ENCODE data around the gene EEF1AKMT2. TPM values are rescaled to one million over a fixed set of nuclear protein-coding genes. Genes with fewer than 3 reads are reported as not detected.

EEF1AKMT2 gene
- polyA plus RNA-seq, 1 of the 3 experiments (the other 2 are of a cell fraction), result 14.0 TPM

- no peaks in the 10 kb centered on the region for H4K20me1 ChIP-seq (ENCODE audit: insufficient read depth)
- peaks cover 29% of the 10 kb centered on the region for H3K79me2 ChIP-seq (ENCODE audit: insufficient read depth)
- CTCF ChIA-PET, result interaction anchor here (1.2 kb wide), 1 partner anchor 54 kb away, joined by 3 read pairs; no protein-coding TSS in a partner anchor
These were observed 7.5 kb upstream of the EEF1AKMT2 start for GRCh38 chr10:124799211-124799610.

GRCh38 chr10:124798781-124799180 is 7.1 kb upstream of the EEF1AKMT2 start:
- POLR2A ChIA-PET, result no interaction called here
- Histone ChIP-seq H3K79me2 (ENCODE audit: insufficient read depth) (peaks cover 25% of the 10 kb centered on the region), H4K20me1 (ENCODE audit: insufficient read depth) (no peaks in the 10 kb centered on the region), H3K9me2 (no peaks in the 10 kb centered on the region), H3K4me2 (no peak overlapping the region), H3F3A (replicated peaks; ENCODE audit: insufficient read depth) (no peaks in the 10 kb centered on the region), H3K27me3 (ENCODE audit: insufficient read depth) (no peaks in the 10 kb centered on the region), H3K27ac (ENCODE audit: low read depth in 2 of 2, low read length in 1 of 2) (no peak overlapping the region), H3K9ac (no peak overlapping the region), H3K4me1 (ENCODE audit: control insufficient read depth in 1 of 2, insufficient read depth in 2 of 2, low read depth in 1 of 2, low read length in 1 of 2) (peaks cover 5 to 7% of the 10 kb centered on the region in 2 experiments; a peak in 3 of 4 replicates), H3K4me3 (ENCODE audit: low read depth in 2 of 2, low read length in 1 of 2) (no peak overlapping the region), H3K9me3 (no peaks in the 10 kb centered on the region), H2AFZ (ENCODE audit: low read depth) (no peak overlapping the region), H3K36me3 (replicated peaks in 1 of 2; ENCODE audit: control insufficient read depth in 1 of 2, insufficient read depth in 2 of 2, low read length in 1 of 2) (no peaks in the 10 kb centered on the region)
- CTCF ChIA-PET, result interaction anchor here (1.2 kb wide), 1 partner anchor 53 kb away, joined by 3 read pairs; no protein-coding TSS in a partner anchor
- WGBS (ENCODE audit: low lambda C conversion rate), result 78% methylated on average over 4 of the region's 4 CpGs
- TF ChIP-seq YY1 (IDR thresholded peaks at IDR 0.05; ENCODE audit: low read depth) (no peak), ELF1 (IDR thresholded peaks at IDR 0.05) (no peak), CTCF (IDR thresholded peaks at IDR 0.05) (no peak), RAD21 (IDR thresholded peaks at IDR 0.05; ENCODE audit: low read length) (no peak), USF1 (IDR thresholded peaks at IDR 0.05; ENCODE audit: borderline replicate concordance, low read depth) (no peak), FOSL2 (IDR thresholded peaks at IDR 0.05; ENCODE audit: borderline replicate concordance, low read depth) (no peak), TCF12 (IDR thresholded peaks at IDR 0.05) (no peak), USF2 (IDR thresholded peaks at IDR 0.05; ENCODE audit: borderline replicate concordance, low read depth, low read length) (no peak), NRF1 (IDR thresholded peaks at IDR 0.05; ENCODE audit: low read depth, low read length) (no peak), TAF1 (IDR thresholded peaks at IDR 0.05; ENCODE audit: borderline replicate concordance, low read depth, low read length) (no peak), RXRA (IDR thresholded peaks at IDR 0.05; ENCODE audit: borderline replicate concordance, low read depth) (no peak)
- DNase-seq, result no peak

More at GRCh38 chr10:124799211-124799610, 7.5 kb upstream of the EEF1AKMT2 start:
- Histone ChIP-seq H3K9me3 (no peaks in the 10 kb centered on the region), H3F3A (replicated peaks; ENCODE audit: insufficient read depth) (no peaks in the 10 kb centered on the region), H3K9me2 (no peaks in the 10 kb centered on the region), H3K9ac (no peak overlapping the region), H3K27me3 (ENCODE audit: insufficient read depth) (no peaks in the 10 kb centered on the region), H3K36me3 (replicated peaks in 1 of 2; ENCODE audit: control insufficient read depth in 1 of 2, insufficient read depth in 2 of 2, low read length in 1 of 2) (no peaks in the 10 kb centered on the region), H3K27ac (ENCODE audit: low read depth in 2 of 2, low read length in 1 of 2) (no peak overlapping the region), H3K4me1 (ENCODE audit: control insufficient read depth in 1 of 2, insufficient read depth in 2 of 2, low read depth in 1 of 2, low read length in 1 of 2) (peaks cover 5 to 7% of the 10 kb centered on the region in 2 experiments; a peak in 3 of 4 replicates), H3K4me2 (no peak overlapping the region), H3K4me3 (ENCODE audit: low read depth in 2 of 2, low read length in 1 of 2) (no peak overlapping the region), H2AFZ (ENCODE audit: low read depth) (no peak overlapping the region)
- TF ChIP-seq MXI1 (IDR thresholded peaks at IDR 0.05; ENCODE audit: low read depth, low read length) (no peak), TCF12 (IDR thresholded peaks at IDR 0.05) (no peak), MEF2A (IDR thresholded peaks at IDR 0.05; ENCODE audit: borderline replicate concordance, low read depth) (no peak), USF1 (IDR thresholded peaks at IDR 0.05; ENCODE audit: borderline replicate concordance, low read depth) (no peak)
- WGBS (ENCODE audit: low lambda C conversion rate), result 76% methylated on average over 4 of the region's 4 CpGs
- POLR2A ChIA-PET, result no interaction called here
- no peak for DNase-seq

Data from SK-N-SH (cell line).